ENCODE data around the gene CYTH1. TPM values are rescaled to one million over a fixed set of nuclear protein-coding genes. Genes with fewer than 3 reads are reported as not detected.
A peak's percentile ranks its signal among the peaks of the same experiment; 100 is the strongest.

Gene CYTH1
- total and polyA plus RNA-seq, 10 of the 15 experiments (the other 5 are each of a cell fraction or from before 2014, with no cell fraction given) = 6.6 to 188 (median 145) TPM

- TF ChIP-seq SMARCA5 (IDR thresholded peaks at IDR 0.05) (no peak), PBX3 (IDR thresholded peaks at IDR 0.05; ENCODE audit: insufficient replicate concordance, low read depth, low read length) (no peak), JUNB (IDR thresholded peaks at IDR 0.05) (no peak), FOS (IDR thresholded peaks at IDR 0.05; ENCODE audit: borderline replicate concordance, extremely low read depth, insufficient read length) (no peak), BCL3 (IDR thresholded peaks at IDR 0.05; ENCODE audit: borderline replicate concordance, insufficient read depth, low read depth, low read length, poor library complexity, severe bottlenecking) (no peak), ZNF217 (IDR thresholded peaks at IDR 0.05) (no peak), ZNF622 (IDR thresholded peaks at IDR 0.05) (no peak), SMAD1 (IDR thresholded peaks at IDR 0.05; ENCODE audit: low read depth, partially characterized antibody) (peak; percentile 27), ATF7 (IDR thresholded peaks at IDR 0.05; ENCODE audit: low read depth) (no peak), HDAC6 (IDR thresholded peaks at IDR 0.05; ENCODE audit: unreplicated experiment) (no peak), FOXK2 (IDR thresholded peaks at IDR 0.05) (no peak), CTCF (IDR thresholded peaks at IDR 0.05 in 2 of 3, conservative IDR thresholded peaks at IDR 0.05 in 1 of 3; ENCODE audit: control insufficient read depth in 2 of 3, extremely low read depth in 1 of 3, insufficient read depth in 1 of 3, low read depth in 3 of 3, low read length in 3 of 3) (peak; percentile 36 to 45 (median 45)), E4F1 (IDR thresholded peaks at IDR 0.05; ENCODE audit: borderline replicate concordance, partially characterized antibody) (no peak), IRF3 (IDR thresholded peaks at IDR 0.05) (no peak), PML (IDR thresholded peaks at IDR 0.05; ENCODE audit: low read length) (no peak), NFIC (IDR thresholded peaks at IDR 0.05; ENCODE audit: low read depth, low read length) (no peak), KDM1A (IDR thresholded peaks at IDR 0.05; ENCODE audit: borderline replicate concordance) (no peak), CEBPB (IDR thresholded peaks at IDR 0.05; ENCODE audit: borderline replicate concordance in 1 of 2, low read depth in 2 of 2, low read length in 2 of 2) (no peak), NFYA (IDR thresholded peaks at IDR 0.05; ENCODE audit: borderline replicate concordance, low read depth, low read length) (no peak), MYC (IDR thresholded peaks at IDR 0.05; ENCODE audit: insufficient read depth, insufficient read length, insufficient replicate concordance, low read length, severe bottlenecking) (no peak), POLR2A (IDR thresholded peaks at IDR 0.05; ENCODE audit: low read depth, low read length) (peak; percentile 54; the same call in 1 of the 2 replicates), KLF5 (IDR thresholded peaks at IDR 0.05; ENCODE audit: partially characterized antibody) (no peak), ZNF24 (IDR thresholded peaks at IDR 0.05) (no peak), ASH2L (IDR thresholded peaks at IDR 0.05; ENCODE audit: borderline replicate concordance, low read depth) (no peak)
Measured at GRCh38 chr17:78769196-78769773, 12.8 kb downstream of the CYTH1 start (continued).

Data from GM12878 (cell line).